ENCODE data around the gene CABP7.

Gene CABP7

GRCh38 chr22:29780748-29781676, 61.2 kb downstream of the CABP7 start:
- no peak for DNase-seq

Measured in activated CD4-positive, alpha-beta T cell treated with anti-CD3 and anti-CD28 coated beads for 48 hours (primary cell).